Measurements from ENCODE around the gene IGF2BP2.

DNA sequence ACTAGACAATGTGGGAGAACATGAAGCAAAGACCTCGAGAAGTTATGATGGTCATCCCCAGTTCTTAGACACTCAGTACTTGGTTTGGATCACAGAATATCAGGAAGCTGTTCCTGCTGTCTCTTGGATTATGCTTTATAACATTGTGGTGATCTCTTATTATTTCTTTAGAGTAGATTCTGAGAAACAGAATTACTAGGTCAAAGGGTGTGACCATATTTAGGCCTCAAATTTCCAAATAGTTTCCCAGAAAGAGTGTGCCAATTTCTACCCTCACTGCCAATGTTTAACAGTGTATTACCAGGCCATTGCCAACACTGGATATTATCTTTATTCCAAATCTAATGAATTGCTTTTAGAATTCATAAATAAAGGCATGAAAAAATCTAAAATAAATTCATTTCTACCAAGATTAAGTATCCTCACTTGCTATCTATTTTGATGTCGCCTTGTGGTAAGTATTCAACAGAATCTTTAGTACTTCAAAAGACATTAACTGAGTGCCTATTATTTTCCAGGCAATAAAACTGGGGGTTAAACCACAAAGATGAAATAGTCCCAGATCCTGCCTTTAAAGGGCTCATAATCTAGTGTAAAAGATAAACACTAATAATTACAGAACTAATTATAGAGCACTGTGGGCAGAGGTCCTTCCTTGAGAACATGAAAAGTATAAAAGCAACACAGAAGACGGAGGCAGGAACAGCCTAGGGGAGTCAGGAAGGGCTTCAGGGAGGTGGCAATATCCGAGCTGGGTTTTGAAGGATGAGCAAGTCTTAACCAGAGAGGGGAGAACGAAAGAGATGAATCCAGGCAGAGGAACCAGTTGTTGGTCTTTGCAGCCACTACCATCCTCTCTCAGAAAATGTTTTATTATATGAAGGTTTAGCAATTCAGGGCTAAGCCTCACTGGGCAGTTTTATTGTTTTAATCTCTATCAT is 86.8 kb downstream of the IGF2BP2 start:
- TF ChIP-seq ZSCAN20 (CRISPR knock-in tag; IDR thresholded peaks at IDR 0.05) (no peak), BHLHE40 (IDR thresholded peaks at IDR 0.05; ENCODE audit: low read depth, low read length) (no peak), PHF8 (IDR thresholded peaks at IDR 0.05; ENCODE audit: borderline replicate concordance, low read depth) (no peak), ZFP36 (IDR thresholded peaks at IDR 0.05; ENCODE audit: borderline replicate concordance, partially characterized antibody) (no peak), RCOR1 (IDR thresholded peaks at IDR 0.05; ENCODE audit: low read depth, low read length) (no peak), KDM1A (IDR thresholded peaks at IDR 0.05; ENCODE audit: low read depth) (no peak), EP300 (IDR thresholded peaks at IDR 0.05) (no peak), MAFK (IDR thresholded peaks at IDR 0.05; ENCODE audit: partially characterized antibody) (no peak), POLR2A (IDR thresholded peaks at IDR 0.05; ENCODE audit: low read length) (no peak)
- TF ChIP-seq, protein P1, sequence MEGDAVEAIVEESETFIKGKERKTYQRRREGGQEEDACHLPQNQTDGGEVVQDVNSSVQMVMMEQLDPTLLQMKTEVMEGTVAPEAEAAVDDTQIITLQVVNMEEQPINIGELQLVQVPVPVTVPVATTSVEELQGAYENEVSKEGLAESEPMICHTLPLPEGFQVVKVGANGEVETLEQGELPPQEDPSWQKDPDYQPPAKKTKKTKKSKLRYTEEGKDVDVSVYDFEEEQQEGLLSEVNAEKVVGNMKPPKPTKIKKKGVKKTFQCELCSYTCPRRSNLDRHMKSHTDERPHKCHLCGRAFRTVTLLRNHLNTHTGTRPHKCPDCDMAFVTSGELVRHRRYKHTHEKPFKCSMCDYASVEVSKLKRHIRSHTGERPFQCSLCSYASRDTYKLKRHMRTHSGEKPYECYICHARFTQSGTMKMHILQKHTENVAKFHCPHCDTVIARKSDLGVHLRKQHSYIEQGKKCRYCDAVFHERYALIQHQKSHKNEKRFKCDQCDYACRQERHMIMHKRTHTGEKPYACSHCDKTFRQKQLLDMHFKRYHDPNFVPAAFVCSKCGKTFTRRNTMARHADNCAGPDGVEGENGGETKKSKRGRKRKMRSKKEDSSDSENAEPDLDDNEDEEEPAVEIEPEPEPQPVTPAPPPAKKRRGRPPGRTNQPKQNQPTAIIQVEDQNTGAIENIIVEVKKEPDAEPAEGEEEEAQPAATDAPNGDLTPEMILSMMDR (IDR thresholded peaks at IDR 0.05) = no peak
- TF ChIP-seq, protein P2, sequence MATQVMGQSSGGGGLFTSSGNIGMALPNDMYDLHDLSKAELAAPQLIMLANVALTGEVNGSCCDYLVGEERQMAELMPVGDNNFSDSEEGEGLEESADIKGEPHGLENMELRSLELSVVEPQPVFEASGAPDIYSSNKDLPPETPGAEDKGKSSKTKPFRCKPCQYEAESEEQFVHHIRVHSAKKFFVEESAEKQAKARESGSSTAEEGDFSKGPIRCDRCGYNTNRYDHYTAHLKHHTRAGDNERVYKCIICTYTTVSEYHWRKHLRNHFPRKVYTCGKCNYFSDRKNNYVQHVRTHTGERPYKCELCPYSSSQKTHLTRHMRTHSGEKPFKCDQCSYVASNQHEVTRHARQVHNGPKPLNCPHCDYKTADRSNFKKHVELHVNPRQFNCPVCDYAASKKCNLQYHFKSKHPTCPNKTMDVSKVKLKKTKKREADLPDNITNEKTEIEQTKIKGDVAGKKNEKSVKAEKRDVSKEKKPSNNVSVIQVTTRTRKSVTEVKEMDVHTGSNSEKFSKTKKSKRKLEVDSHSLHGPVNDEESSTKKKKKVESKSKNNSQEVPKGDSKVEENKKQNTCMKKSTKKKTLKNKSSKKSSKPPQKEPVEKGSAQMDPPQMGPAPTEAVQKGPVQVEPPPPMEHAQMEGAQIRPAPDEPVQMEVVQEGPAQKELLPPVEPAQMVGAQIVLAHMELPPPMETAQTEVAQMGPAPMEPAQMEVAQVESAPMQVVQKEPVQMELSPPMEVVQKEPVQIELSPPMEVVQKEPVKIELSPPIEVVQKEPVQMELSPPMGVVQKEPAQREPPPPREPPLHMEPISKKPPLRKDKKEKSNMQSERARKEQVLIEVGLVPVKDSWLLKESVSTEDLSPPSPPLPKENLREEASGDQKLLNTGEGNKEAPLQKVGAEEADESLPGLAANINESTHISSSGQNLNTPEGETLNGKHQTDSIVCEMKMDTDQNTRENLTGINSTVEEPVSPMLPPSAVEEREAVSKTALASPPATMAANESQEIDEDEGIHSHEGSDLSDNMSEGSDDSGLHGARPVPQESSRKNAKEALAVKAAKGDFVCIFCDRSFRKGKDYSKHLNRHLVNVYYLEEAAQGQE (IDR thresholded peaks at IDR 0.05) = no peak
- TF ChIP-seq, protein P3, sequence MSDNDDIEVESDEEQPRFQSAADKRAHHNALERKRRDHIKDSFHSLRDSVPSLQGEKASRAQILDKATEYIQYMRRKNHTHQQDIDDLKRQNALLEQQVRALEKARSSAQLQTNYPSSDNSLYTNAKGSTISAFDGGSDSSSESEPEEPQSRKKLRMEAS (IDR thresholded peaks at IDR 0.05) = no peak
- TF ChIP-seq, protein P4, sequence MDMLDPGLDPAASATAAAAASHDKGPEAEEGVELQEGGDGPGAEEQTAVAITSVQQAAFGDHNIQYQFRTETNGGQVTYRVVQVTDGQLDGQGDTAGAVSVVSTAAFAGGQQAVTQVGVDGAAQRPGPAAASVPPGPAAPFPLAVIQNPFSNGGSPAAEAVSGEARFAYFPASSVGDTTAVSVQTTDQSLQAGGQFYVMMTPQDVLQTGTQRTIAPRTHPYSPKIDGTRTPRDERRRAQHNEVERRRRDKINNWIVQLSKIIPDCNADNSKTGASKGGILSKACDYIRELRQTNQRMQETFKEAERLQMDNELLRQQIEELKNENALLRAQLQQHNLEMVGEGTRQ (IDR thresholded peaks at IDR 0.05) = no peak
- TF ChIP-seq, protein P5, sequence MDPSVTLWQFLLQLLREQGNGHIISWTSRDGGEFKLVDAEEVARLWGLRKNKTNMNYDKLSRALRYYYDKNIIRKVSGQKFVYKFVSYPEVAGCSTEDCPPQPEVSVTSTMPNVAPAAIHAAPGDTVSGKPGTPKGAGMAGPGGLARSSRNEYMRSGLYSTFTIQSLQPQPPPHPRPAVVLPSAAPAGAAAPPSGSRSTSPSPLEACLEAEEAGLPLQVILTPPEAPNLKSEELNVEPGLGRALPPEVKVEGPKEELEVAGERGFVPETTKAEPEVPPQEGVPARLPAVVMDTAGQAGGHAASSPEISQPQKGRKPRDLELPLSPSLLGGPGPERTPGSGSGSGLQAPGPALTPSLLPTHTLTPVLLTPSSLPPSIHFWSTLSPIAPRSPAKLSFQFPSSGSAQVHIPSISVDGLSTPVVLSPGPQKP (IDR thresholded peaks at IDR 0.05; ENCODE audit: low read depth, low read length) = no peak

Measured in A549 (cell line).